ENCODE data around the gene SIRT3.

- no peak for TF ChIP-seq CTCF (IDR thresholded peaks at IDR 0.05)
- no peak for TF ChIP-seq POLR2A (IDR thresholded peaks at IDR 0.05)
Observed at GRCh38 chr11:210122-210802, 25.9 kb downstream of the SIRT3 start.

Data from heart left ventricle (tissue), 13 donors.